HG03571 (cell line): ENCODE results near the gene ATP2B2.
"Not testable (repeated sequence)": the region's sequence is repeated elsewhere in the genome, so short reads cannot be mapped to it uniquely, and the experiment has no call there.

Source experiments
- ATAC-seq: cut with Tn5 transposase; IDR thresholded peaks from one replicate; pipeline ENCODE4 v1.9.1; 2021; ENCODE audit not compliant: unreplicated experiment

ATP2B2 gene

GRCh38 chr3:10387881-10388609 lies 117.3 kb downstream of the ATP2B2 start:
- no peak for ATAC-seq

GRCh38 chr3:10386121-10386520 lies 119.3 kb downstream of the ATP2B2 start:
- no peak for ATAC-seq

GRCh38 chr3:10384541-10385360 lies 120.6 kb downstream of the ATP2B2 start:
- no peak for ATAC-seq

GRCh38 chr3:10383850-10384248 lies 121.5 kb downstream of the ATP2B2 start:
- ATAC-seq, result no peak

- no peak for ATAC-seq
These were observed 122.2 kb downstream of the ATP2B2 start for GRCh38 chr3:10382892-10383849.

- not testable (repeated sequence) for ATAC-seq
These were observed 122.9 kb downstream of the ATP2B2 start for GRCh38 chr3:10382445-10382844.

- no peak for ATAC-seq
These were observed 124.0 kb downstream of the ATP2B2 start for GRCh38 chr3:10381336-10381735.

- ATAC-seq, result no peak
These were observed 124.5 kb downstream of the ATP2B2 start for GRCh38 chr3:10380906-10381305.

- no peak for ATAC-seq
These were observed 125.4 kb downstream of the ATP2B2 start for GRCh38 chr3:10379961-10380360.

- ATAC-seq, result no peak
These were observed 126.2 kb downstream of the ATP2B2 start for GRCh38 chr3:10379161-10379560.

GRCh38 chr3:10378742-10379141 lies 126.6 kb downstream of the ATP2B2 start:
- no peak for ATAC-seq

GRCh38 chr3:10378246-10378645 lies 127.1 kb downstream of the ATP2B2 start:
- ATAC-seq, result no peak

GRCh38 chr3:10377148-10377725 lies 128.1 kb downstream of the ATP2B2 start:
- ATAC-seq, result no peak

- ATAC-seq, result no peak
These were observed 129.0 kb downstream of the ATP2B2 start for GRCh38 chr3:10376353-10376752.

GRCh38 chr3:10375296-10376053 lies 129.9 kb downstream of the ATP2B2 start:
- ATAC-seq, result no peak

- no peak for ATAC-seq
These were observed 131.1 kb downstream of the ATP2B2 start for GRCh38 chr3:10374311-10374710.

GRCh38 chr3:10373686-10374261 lies 131.6 kb downstream of the ATP2B2 start:
- no peak for ATAC-seq

- ATAC-seq, result no peak
These were observed 133.6 kb downstream of the ATP2B2 start for GRCh38 chr3:10371789-10372188.

- no peak for ATAC-seq
These were observed 134.2 kb downstream of the ATP2B2 start for GRCh38 chr3:10371167-10371566.

GRCh38 chr3:10370429-10370828 lies 135.0 kb downstream of the ATP2B2 start:
- no peak for ATAC-seq
